Measurements from ENCODE around the gene SETX. TPM values are rescaled to one million over a fixed set of nuclear protein-coding genes. Genes with fewer than 3 reads are reported as not detected.

The SETX gene
- total and polyA plus RNA-seq, 12 donors: 16.9 to 35.1 (median 27.4) TPM

- H3K4me3 ChIP-seq: peak overlapping the region; percentile 51 to 84 (median 66)
- DNase-seq (peak; percentile 41), ATAC-seq (peak in 1 of 8 donors; percentile 1)
- no peak for TF ChIP-seq CTCF (IDR thresholded peaks at IDR 0.05)
- 1% methylated on average over 75 to 81 of the region's 81 CpGs for WGBS, 2 donors
- H3K27ac ChIP-seq: peak overlapping the region in 6 of 10 donors; percentile 12 to 78 (median 32)
- H3K36me3 ChIP-seq: no peaks in the 10 kb centered on the region
- H3K4me1 ChIP-seq: peaks cover 3 to 56% (median 29%) of the 10 kb centered on the region in 9 donors
- H3K9me3 ChIP-seq: no peaks in the 10 kb centered on the region
- intact Hi-C loops (cut with DNase I): no loop called here
- H3K27me3 ChIP-seq: peaks cover 0 to 25% (median 3%) of the 10 kb centered on the region in 7 donors
These were observed 112.8 kb downstream of the SETX start for GRCh38 chr9:132241840-132242620.

GRCh38 chr9:132241483-132241839 lies 113.3 kb downstream of the SETX start:
- Histone ChIP-seq H3K4me1 (peaks cover 3 to 60% (median 29%) of the 10 kb centered on the region in 9 donors), H3K4me3 (peak overlapping the region; percentile 51 to 84 (median 66)), H3K27ac (peak overlapping the region in 4 of 10 donors; percentile 23 to 78 (median 39)), H3K9me3 (no peaks in the 10 kb centered on the region), H3K36me3 (no peaks in the 10 kb centered on the region), H3K27me3 (peaks cover 0 to 19% (median 0%) of the 10 kb centered on the region in 7 donors)
- DNase-seq (no peak), ATAC-seq (no peak)
- 0 to 1% methylated on average over 30 to 33 of the region's 33 CpGs for WGBS, 2 donors
- intact Hi-C loops (cut with DNase I): no loop called here
- TF ChIP-seq CTCF (IDR thresholded peaks at IDR 0.05): no peak

- peak overlapping the region; percentile 51 to 84 (median 66) for H3K4me3 ChIP-seq
- ATAC-seq (peak; percentile 91 to 94 (median 93)), DNase-seq (peak; percentile 98 to 99)
- no peaks in the 10 kb centered on the region for H3K9me3 ChIP-seq
- intact Hi-C loops (cut with DNase I): no loop called here
- 3 to 5% methylated on average over 62 to 63 of the region's 63 CpGs for WGBS, 2 donors
- peaks cover 0 to 15% (median 3%) of the 10 kb centered on the region in 7 donors for H3K27me3 ChIP-seq
- H3K27ac ChIP-seq: peak overlapping the region in 4 of 10 donors; percentile 23 to 78 (median 47)
- no peak for TF ChIP-seq CTCF (IDR thresholded peaks at IDR 0.05)
- no peaks in the 10 kb centered on the region for H3K36me3 ChIP-seq
- peaks cover 3 to 59% (median 27%) of the 10 kb centered on the region in 9 donors for H3K4me1 ChIP-seq
These were observed 113.8 kb downstream of the SETX start for GRCh38 chr9:132240841-132241482.

DNA sequence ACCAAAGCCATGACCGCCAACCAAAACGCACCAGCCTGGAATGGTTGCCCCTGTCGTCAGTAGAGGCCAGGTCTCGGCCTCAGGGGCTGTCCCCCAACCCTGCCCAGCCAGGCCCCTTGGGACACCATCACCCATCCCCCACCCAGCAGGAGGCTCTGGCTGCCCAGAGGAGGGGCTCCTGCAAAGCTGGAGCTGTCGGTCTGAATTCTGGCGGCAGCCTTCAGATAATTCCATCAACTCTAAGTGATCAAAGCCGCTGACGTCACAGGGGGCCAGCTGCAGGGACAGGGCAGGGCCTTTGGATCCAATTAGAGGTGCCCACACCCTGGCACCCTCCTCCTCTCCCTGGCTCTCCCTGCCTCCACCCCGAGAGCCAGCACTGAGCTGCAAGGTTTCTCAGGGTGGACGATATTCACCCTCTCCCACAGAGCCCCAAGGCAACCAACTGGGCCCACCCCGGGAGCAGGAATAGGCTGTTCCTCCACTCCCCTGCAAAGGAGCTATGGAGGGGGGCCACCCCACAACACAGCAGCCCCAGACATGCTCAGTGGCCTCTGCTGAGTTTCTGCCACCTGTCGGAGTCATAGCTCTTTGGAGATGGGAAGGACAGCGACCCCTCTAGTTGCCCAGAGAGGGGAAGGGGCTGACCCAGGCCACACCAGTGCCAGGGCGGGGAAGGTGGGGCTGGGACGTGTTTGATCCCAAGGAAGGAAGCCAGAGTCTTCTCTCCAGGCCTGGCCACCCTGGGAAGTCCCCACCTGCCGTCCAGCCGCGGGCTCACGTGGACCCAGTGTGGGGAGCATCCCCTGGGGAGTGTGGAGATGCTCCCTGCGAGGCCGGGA lies 114.6 kb downstream of the SETX start:
- no peak for DNase-seq

More for the DNA sequence above, 114.6 kb downstream of the SETX start:
- H3K9me3 ChIP-seq: no peaks in the 10 kb centered on the region
- WGBS, 2 donors: 42 to 51% methylated on average over 21 of the region's 21 CpGs
- peak overlapping the region in 2 of 10 donors; percentile 44 to 52 for H3K27ac ChIP-seq
- no peak for TF ChIP-seq CTCF (IDR thresholded peaks at IDR 0.05)
- peaks cover 3 to 52% (median 24%) of the 10 kb centered on the region in 9 donors for H3K4me1 ChIP-seq
- H3K27me3 ChIP-seq: peaks cover 0 to 12% (median 5%) of the 10 kb centered on the region in 7 donors
- no peaks in the 10 kb centered on the region for H3K36me3 ChIP-seq
- intact Hi-C loops (cut with DNase I): loop anchor here in 8 of 10 donors (5.0 to 10.0 kb wide), 7 partner anchors 65 to 478 kb away; no protein-coding TSS in a partner anchor
- ATAC-seq: peak in 1 of 8 donors; percentile 1
- H3K4me3 ChIP-seq: peak overlapping the region in 8 of 10 donors; percentile 51 to 77 (median 66)
